IMR-90 (cell line): ENCODE data around the gene TBPL2.
A peak's percentile ranks its signal among the peaks of the same experiment; 100 is the strongest.

Experiments used
- CEBPB ChIP-seq: IDR thresholded peaks from 2 replicates; pipeline ENCODE4 v1.6.1; 2012; ENCODE audit warnings: low read depth, low read length, improper control_type of control experiment
- MAFK ChIP-seq: IDR thresholded peaks from 2 replicates; pipeline ENCODE4 v1.6.1; 2012; ENCODE audit warnings: low read depth, low read length, improper control_type of control experiment
- MAZ ChIP-seq: IDR thresholded peaks from 2 replicates; pipeline ENCODE4 v1.6.1; 2012; ENCODE audit warnings: low read depth, mild to moderate bottlenecking, low read length, improper control_type of control experiment, moderate library complexity, borderline replicate concordance
- POLR2A ChIP-seq: IDR thresholded peaks from 2 replicates; pipeline ENCODE4 v1.6.1; 2012; ENCODE audit warnings: mild to moderate bottlenecking, low read depth, low read length
- RCOR1 ChIP-seq: IDR thresholded peaks from 2 replicates; pipeline ENCODE4 v1.6.1; 2012; ENCODE audit warnings: mild to moderate bottlenecking, low read length, improper control_type of control experiment; ENCODE audit not compliant: insufficient replicate concordance
- TF ChIP-seq, protein P1 (sequence below): conservative IDR thresholded peaks from 2 replicates; pipeline ENCODE4 v1.5.1; 2012; ENCODE audit warnings: mild to moderate bottlenecking, low read depth, low read length, improper control_type of control experiment
- TF ChIP-seq, protein P2 (sequence below): fragments of 150-350 bp; IDR thresholded peaks from 2 replicates; pipeline ENCODE4 v1.6.1; 2017; ENCODE audit warnings: mild to moderate bottlenecking, antibody characterized with exemption, low read length, low read depth

DNA sequence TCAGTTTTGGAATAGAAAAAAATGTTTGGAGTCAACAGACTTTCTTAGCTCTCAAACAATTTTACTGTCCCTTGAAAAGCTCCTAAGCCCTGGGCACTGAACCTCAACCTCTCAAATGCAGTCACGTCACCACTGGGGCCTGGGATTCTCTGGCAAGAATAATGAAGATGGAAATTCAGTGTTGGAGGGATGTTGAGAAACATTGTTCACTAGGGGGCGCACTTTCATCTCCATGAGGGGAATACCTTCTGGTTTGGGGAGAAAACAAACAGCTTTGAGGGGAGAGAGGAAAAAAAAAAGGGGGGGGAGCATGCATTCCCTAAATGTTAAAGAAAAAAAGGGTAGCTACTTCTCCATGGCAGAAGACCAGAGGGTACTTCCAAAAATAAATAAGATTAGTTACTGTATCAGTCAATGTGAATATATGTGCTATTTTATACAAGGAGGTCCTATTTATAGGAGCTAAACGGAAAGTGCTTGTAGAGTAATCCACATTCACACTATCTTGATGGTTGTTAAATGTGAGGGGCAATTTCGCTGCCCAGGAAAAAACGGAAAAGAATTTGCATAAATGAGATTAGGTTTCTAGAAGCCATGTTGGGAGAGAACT lies 5.8 kb upstream of the TBPL2 start:
- TF ChIP-seq, protein P1, sequence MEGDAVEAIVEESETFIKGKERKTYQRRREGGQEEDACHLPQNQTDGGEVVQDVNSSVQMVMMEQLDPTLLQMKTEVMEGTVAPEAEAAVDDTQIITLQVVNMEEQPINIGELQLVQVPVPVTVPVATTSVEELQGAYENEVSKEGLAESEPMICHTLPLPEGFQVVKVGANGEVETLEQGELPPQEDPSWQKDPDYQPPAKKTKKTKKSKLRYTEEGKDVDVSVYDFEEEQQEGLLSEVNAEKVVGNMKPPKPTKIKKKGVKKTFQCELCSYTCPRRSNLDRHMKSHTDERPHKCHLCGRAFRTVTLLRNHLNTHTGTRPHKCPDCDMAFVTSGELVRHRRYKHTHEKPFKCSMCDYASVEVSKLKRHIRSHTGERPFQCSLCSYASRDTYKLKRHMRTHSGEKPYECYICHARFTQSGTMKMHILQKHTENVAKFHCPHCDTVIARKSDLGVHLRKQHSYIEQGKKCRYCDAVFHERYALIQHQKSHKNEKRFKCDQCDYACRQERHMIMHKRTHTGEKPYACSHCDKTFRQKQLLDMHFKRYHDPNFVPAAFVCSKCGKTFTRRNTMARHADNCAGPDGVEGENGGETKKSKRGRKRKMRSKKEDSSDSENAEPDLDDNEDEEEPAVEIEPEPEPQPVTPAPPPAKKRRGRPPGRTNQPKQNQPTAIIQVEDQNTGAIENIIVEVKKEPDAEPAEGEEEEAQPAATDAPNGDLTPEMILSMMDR: peak; percentile 72
- TF ChIP-seq RCOR1 (no peak), CEBPB (no peak), MAFK (no peak), POLR2A (no peak; the same call in 1 of the 2 replicates), MAZ (no peak; the same call in 1 of the 2 replicates)
- TF ChIP-seq, protein P2, sequence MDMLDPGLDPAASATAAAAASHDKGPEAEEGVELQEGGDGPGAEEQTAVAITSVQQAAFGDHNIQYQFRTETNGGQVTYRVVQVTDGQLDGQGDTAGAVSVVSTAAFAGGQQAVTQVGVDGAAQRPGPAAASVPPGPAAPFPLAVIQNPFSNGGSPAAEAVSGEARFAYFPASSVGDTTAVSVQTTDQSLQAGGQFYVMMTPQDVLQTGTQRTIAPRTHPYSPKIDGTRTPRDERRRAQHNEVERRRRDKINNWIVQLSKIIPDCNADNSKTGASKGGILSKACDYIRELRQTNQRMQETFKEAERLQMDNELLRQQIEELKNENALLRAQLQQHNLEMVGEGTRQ: no peak
